ENCODE results near the gene LEPR.
"Not testable (repeated sequence)": the region's sequence is repeated elsewhere in the genome, so short reads cannot be mapped to it uniquely, and the experiment has no call there.

The LEPR gene

DNA sequence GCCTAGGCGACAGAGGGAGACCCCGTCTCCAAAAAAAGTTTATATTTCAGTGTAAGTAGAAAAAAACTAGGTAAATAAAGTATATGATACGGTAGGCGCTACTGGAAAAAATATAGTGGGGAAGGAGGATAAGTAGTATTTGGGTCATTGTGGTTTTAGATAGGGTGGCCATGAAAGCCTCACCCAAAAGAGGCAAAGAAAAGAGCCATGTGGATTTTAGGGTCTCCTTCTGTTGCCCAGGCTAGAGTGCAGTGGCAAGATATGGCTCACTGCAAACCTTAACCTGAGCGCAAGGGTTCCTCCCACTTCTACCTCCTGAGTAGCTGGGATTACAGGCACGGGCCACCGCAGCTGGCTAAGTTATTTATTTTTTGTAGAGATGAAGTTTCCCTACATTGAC is 17.1 kb downstream of the LEPR start:
- DNase-seq = no peak

GRCh38 chr1:65440322-65440900 is 19.9 kb downstream of the LEPR start:
- no peak for DNase-seq

DNA sequence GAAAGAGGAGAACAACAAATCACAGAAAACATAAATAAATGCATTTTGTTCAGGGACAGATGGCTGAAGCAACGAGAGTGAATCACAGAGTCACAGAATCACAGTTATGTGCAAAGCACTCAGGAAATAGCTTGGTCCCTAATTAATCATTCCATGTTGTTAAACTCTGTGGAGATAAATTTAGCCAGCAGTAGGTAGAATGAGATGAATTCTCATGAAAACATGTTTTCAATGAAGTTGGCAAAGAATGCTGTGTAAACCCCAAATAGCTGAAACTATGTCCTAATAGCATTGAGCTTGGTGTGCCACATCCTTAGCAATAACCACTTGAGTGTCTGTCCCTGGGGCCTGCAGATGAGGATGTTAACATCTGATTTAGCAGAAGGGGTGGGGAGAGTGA is 20.4 kb downstream of the LEPR start:
- no peak for DNase-seq

DNA sequence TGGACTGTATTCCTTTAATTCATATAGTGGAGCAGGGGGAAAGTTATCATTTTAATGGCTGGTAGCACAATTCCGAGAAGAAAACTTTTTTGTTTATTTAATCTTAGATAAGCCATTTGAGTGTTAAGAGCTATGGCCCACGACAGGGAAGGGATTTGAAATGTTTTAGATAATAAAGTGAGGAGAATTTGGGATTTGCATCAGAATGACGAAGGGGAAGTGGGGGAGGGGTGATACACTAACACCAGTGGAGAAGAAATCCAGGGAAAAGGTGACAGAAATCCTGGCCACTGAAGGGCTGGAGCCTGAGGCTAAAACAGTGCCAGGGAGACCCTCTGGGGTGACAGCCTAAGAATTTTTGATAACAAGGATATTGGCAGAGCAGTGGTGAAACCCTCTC is 21.0 kb downstream of the LEPR start:
- DNase-seq = no peak

DNA sequence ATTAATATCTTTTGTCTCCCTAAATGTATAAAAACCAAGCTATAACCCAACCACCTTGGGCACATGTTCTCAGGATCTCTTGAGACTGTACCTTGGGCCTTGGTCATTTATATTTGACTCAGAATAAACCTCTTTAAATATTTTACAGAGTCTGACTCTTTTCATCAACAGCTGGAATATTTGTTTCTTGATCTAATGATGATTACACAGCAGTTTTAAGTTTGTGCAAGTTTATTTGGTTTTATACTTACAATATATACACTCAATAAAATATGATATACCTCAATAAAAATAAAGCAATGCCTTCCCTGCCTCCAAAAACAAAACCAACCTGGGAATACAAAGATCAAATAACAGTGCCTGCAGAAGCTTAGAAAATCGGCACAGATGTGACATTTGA is 22.0 kb downstream of the LEPR start:
- no peak for DNase-seq

DNA sequence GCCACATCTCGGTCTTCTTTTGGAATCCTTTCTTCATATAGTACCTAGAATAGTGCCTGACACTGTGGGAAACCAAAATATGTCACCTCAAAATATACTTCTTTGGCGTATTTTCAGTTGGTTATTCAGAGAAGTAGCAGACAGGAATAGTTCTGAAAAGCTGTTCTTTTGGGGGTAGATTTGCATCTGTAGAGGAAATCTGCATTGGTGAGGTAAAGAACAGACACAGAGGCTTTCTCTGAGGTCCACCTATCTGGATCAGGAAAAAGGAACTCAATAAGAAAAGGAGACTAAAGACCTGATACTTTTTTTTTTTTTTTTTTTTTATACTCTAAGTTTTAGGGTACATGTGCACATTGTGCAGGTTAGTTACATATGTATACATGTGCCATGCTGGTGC is 23.2 kb downstream of the LEPR start:
- no peak for DNase-seq

GRCh38 chr1:65444128-65444640 is 23.7 kb downstream of the LEPR start:
- no peak for DNase-seq

DNA sequence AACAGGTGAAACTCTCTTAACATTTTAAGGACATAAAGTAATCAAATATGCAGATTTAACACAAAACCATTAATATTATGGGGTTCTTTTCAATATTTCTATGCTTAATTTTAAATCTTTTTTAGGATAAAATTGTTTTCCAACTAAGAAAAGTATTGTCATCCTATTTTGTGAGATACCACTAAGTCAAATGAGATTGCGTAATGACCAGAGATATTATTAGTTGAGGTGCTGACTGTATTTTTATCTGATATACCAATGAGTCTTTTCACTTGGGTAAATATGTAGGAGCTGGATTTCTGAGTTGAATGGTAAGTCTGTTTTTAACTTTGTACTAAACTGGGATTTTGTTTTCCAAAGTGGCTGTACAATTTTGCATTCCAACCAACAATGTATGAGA is 25.4 kb downstream of the LEPR start:
- no peak for DNase-seq

DNA sequence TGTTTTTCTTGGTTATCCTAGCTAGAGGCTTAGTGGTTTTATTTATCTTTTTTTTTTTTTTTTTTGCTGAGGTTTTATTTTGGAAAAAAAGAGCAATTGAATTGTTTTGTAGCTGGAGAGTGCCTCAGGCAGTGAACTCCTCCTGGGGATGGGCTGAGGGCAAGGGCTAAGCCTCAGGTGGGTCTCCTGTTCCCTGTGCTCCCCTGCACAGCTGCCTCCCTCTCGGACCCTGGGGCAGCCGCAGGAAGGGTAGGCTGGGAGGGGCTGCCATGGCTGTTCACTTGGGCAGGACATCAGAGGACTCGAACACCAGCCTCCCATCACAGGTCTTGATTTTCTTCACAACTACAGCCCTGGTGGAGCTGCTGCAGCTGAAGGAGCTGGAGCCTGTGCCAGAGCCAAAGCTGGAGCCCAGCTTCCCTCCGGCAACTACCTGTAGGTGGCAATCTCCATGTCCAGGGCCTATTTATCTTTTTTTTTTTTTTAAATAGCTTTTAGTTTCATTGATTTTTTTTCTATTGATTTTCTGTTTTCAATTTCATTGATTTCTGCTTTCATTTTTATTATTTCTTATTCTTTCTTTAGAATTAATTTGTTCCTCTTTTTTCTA is 28.9 kb downstream of the LEPR start:
- DNase-seq = no peak

- not testable (repeated sequence) for DNase-seq
Observed at GRCh38 chr1:65455678-65456077, 35.2 kb downstream of the LEPR start.

GRCh38 chr1:65456481-65456880 is 36.0 kb downstream of the LEPR start:
- DNase-seq = no peak

DNA sequence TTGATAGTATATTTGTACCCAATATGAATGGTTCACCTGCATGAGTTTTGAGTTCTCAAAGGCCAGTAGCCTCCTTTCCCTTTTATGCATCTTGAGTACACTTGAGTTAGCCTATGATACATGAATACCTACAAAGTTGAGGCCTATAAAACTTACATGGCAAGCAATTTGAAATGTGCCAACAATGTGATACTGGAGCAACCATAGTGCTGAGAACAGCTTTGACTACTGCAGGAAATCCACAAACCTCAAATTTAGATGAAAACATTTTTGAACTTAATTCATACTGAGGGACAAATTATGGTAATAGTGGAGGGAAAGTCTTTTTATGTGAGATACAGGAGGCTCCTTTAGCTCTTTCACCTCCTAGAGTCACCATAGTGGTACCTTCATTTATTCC is 37.4 kb downstream of the LEPR start:
- DNase-seq = no peak

DNA sequence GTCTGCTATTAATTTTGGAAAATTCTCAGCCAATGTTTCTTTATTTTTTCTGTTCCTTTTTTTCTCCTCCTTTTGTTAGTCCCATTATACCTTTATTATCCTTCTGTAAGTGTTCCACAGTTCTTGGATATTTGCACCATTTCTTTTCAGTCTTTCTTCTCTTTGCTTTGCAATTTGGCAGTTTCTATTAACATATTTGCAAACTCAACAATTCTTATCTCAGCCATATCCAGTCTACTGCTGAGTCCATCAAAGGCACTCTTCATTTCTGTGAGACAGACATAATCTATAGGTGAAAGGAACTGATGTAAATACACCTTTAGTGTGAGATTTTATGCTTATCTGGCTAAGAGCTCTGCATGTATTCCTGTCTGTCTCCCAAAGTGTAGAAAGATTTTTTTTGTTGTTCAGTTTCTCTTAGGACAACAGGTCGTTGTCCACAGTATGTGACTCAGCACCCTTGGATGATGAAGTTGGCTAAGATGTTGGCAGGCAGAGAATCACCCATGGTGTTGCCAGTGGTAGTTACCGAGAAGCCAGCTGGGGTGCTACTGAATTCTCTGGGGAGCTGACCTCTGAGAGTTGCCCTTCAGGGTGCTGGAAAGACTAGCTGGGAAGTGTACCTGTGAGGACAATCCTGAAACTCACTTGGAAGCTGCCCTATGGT is 38.4 kb downstream of the LEPR start:
- DNase-seq = no peak

DNA sequence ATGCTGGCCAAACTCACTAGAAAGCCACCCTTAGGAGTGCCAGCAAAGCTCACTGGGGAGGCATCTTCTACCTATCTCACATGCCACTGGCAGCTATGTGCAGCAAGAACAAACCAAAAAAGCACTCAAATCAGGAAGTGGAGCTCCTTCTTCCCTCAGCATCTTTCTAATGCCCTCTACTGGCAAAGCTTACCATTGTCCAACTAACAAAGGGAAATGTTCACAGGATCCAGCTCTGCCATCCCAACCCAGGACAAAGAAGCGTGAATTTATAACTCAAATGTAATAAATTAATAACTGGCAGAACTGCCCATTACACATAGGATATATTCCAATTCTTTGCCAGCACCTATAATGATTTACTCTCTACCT is 38.9 kb downstream of the LEPR start:
- DNase-seq = no peak

GRCh38 chr1:65465837-65466236 is 45.4 kb downstream of the LEPR start:
- not testable (repeated sequence) for DNase-seq

DNA sequence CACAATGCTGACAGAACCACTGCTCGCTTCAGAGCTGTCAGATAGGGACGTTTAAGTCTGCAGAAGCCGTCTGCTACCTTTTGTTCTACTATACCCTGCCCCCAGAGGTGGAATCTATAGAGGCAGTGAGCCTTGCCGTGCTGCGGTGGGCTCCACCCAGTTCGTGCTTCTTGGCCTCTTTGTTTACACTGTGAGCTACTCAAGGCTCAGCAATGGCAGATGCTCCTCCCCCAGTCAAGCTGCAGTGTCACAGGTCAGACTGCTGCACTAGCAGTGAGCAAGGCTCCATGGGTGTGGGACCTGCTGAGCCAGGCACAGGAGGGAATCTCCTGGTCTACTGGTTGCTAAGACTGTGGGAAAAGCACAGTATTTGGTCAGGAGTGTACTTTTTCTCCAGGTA is 47.1 kb downstream of the LEPR start:
- DNase-seq = no peak

- no peak for DNase-seq
Observed at GRCh38 chr1:65469126-65469888, 48.8 kb downstream of the LEPR start.

DNA sequence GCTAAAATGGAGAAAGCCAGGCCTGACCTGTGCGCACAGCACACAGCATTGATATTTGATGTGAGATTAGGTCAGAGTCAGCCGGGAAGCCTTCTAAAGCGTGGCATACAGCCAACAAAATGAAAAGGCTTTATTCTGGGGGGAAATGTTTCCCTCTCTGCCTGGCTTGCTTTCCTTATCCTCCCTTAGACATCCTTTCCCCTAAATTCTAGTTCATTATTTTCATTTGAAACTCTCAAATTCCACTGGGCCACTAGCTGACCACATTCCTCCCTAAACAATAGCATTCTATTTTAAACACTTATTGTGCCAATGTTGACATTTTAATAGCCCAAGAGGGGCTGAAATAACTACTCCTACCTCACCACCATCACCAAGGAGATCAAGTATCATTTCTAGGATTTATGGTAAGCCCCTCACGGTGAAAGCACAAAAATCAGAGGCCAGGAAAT is 49.4 kb downstream of the LEPR start:
- no peak for DNase-seq
